ENCODE data around the gene S100PBP.

Gene S100PBP

GRCh38 chr1:32825181-32825580 lies 7.7 kb downstream of the S100PBP start:
- DNase-seq (ENCODE audit: low read depth in 3 of 3), result no peak

GRCh38 chr1:32828341-32828740 lies 10.9 kb downstream of the S100PBP start:
- no peak for DNase-seq (ENCODE audit: low read depth in 3 of 3)

DNA sequence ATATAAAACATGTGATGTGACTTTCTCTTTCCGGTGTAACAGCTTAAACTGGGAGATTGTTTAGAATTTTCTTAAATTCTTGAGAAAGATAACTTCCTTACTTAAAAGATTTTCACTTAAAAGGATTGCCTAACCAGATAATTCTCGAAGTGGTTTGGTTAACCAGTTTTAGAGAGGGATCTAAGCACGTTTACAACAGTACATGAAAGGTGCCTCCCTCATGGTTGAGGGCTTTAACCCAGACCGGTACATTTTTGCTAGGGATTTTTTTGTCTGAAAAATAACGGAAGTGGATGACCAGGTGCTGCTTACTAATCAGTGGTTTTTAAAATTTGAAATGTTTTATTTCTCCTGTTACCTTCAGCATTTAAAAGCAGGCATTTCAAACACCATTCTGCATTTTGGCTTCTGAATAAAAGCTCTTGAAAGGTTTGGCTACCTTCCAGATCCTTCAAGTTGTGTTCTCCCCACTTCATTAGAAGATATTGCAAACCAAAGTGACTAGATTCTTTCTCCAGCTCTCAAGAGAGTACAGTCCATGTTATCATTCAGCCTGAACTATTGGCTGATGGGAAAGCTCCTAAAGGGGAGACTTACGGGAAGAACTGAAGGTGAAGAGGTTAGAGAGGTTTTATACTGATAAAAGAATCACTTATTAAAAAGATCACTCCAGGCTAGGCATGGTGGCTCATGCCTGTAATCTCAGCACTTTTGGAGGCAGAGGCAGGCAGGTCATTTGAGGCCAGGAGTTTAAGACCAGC lies 12.8 kb downstream of the S100PBP start:
- DNase-seq (ENCODE audit: low read depth in 3 of 3), result no peak

DNA sequence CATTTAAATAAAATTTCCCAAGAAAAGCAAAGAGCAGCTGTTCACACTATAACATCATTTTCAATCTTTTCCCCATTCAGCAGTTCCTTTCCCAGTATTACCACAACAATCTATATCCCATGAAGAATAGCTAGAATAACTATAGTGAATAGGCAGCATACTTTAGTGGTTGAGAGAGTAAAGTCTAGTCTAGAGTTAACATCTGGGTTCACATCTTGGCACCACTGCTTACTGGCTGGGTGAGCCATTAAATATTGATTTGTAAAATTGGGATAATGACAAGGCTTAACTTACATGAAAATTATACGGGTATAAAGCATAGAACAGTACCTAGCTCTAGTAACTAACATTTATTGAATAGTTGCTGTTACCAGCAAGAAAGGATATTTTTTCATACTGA lies 14.4 kb downstream of the S100PBP start:
- DNase-seq (ENCODE audit: low read depth in 3 of 3), result no peak

DNA sequence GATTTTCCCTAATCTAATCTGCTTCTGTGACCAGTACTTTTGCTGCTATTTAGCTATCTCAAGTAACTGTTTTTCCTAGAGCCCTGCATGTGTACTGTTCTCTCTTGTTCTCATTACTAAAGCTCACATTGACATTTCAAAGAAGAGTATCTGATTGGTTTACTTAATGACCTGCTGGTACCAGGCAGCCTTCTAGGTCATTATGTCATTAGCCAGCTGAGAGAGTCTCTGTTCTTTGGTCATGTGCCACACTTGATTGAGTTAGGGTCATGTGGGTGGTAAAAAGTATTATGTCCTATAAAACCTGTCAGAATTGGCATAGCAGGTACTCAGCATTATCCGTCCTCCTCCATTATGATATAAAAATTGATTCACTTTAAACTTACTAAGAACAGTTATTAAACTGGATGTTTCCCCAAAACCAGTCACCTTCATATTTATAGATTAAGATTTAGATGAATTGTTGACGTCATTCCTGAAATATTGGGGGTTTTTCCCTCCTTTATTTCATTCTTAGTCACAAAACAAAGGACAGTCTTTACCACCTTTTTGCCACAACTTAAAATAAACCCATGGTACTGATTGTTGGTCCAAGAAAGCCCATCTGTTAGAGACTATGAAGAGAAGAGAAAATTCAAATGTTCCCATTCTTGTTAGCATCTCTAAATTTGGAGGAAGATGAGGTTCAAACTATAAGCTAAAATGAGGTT lies 31.1 kb downstream of the S100PBP start:
- no peak for DNase-seq (ENCODE audit: low read depth in 3 of 3)

DNA sequence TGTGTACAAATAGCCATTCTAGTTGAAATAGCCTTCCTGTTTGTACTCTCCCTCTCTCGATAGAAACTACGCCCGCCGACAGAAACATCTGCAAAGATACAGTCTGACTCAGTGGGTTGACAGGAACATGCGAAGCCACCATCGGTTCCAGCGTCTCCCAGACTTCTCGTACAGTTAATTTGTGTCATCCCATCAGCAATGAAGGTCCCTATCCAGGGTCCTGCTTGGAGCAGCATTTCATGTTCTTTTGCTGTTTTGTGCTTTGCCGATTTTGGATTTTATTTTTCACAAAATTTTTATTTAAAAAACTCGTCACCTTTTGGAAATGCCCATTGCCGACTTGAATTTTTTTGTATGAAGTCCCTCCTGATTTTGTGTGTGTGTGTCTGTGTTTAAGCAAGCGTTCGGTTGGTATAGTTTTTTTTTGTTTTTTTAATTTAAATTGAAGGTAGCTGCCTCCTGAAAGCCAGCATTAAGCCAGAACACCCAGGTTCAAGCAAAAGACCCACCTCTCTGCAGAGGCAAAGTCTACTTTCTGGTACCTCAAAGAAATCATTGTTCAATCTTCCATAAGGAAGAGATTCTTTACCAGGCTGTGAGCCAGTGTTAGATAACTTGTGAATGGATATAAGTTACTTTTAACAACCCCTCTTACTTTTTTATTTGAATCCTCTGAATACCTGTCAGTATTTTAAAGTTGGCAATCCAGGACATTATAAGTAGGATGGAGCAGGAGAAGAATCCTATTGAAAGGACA lies 38.6 kb downstream of the S100PBP start:
- DNase-seq (ENCODE audit: low read depth in 3 of 3), result no peak

- DNase-seq (ENCODE audit: low read depth in 3 of 3), result no peak
Measured at GRCh38 chr1:32858136-32858535, 40.7 kb downstream of the S100PBP start.

DNA sequence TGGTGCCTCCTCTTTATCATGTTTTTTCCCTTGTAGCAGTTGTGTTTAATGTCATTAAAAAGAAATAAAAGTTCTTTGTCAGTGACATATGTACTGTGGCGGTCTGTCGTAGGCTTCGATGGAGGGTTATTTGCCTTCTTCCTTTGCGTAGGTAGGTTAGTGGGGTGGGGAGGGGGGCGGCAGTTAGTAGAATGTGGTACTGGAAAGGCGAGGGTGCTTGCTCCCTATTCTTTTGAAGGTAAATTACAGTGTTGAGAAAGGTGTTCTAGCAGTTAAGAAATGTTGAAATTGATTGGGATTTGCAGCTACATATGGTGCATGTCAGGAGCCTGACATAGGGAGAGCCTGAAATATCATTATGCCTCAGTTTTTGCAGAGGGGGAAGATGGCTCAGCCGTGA lies 41.3 kb downstream of the S100PBP start:
- DNase-seq (ENCODE audit: low read depth in 3 of 3), result no peak

DNA sequence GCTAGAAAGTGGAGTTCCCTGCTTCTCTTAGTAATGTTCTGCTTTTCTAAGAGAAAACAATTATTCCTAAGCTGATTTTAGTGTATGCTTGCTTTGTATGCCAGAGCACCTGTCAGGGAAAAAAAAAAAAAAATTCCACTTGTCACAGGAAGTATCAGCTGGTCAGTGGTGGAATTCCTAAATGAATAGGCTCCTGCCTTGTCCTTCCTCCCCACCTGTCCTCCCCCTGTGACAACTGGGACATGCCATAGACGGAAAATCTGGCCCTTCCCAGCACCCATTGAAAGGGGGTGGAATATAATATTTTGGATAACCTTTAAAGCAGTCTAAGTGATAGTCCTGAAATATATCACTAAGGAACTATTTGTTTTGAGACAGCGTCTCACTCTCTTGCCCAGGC lies 42.5 kb downstream of the S100PBP start:
- DNase-seq (ENCODE audit: low read depth in 3 of 3), result no peak

GRCh38 chr1:32860566-32860965 lies 43.1 kb downstream of the S100PBP start:
- no peak for DNase-seq (ENCODE audit: low read depth in 3 of 3)

DNA sequence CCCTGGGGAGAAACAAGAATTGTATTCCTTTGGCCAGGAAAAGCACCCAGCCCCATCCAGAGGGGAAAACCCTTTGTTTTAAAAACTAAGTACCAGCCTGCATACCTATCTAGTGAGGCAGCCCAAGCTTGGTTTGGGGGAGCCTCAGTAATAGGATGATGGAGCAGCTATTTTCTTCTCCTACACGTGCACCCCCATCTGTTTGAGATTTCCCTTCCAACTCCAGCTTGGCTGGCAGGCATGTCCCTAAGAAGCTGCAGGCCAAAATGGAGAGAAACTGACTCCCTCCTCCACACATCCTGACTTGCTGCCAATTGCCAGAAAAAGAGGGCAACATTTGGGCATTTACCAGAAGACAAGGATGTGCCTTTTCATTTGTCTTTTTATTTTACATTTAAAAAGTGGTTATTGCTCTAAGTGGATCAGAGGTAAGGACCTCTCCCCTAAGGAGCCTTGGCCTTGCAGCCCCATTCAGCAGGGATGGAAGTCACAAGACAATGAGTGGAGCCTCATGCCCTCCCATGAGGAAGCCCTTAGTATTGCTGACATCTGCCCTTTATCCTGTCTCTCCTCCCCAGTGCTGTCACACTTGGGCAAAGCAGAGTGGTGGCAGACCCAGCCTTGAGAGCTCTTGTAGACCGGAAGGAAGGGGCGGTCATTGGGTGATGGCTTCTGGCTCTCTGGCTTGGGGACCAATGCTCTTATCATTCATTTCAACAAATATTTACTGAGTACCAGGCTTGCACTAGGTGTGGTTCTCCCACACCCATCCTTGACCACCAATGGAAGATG lies 44.6 kb downstream of the S100PBP start:
- DNase-seq (ENCODE audit: low read depth in 3 of 3), result no peak

DNA sequence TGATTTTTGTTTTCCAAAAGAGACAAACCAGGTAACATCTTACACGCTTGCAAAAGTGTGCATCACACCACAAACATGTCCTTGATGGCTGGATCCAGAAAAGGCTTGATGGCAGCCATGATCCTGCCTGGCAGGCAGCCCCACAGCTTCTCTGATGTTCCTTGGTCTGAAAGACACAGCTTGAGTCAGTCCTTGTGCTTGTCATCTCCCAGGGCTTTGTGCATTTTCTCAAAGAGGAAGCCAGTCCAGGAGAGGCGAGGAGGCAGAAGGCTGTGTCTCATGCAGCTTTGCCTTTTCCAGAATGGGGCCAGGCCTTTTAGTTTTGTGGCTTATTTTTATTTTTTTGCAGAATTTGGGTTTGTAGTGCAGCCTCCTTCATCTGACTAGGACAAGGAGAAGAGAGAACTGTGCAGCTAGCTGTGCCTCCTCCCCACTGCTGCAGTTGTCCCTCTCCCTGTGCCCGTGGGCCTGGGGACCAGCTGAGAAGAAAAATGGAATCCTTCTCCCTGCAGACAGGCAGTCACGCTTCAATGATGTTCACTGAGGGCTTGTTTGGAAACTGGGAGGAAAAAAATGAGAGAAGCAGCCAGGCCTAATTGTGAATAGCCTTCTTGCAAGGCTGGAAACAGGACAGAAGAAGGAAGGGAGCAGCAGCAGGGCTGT lies 45.9 kb downstream of the S100PBP start:
- DNase-seq (ENCODE audit: low read depth in 3 of 3), result no peak

DNA sequence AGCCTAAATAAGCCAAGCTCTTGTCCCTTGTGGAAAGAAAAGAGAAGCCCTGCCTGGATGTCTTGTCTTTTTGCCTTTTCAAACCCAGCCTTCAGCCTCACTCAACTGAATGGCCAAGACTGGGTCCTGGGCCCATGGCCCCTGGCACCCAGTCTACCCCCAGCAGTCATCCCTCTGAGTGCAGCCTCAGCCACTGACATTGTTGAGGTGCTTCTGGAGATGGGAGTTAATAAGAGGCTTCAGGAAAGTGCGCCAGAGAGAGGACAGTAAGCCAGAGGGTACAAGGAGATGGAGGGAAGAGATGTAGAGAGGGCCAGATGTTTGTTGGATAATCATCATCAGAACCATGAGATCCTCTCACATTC lies 46.4 kb downstream of the S100PBP start:
- DNase-seq (ENCODE audit: low read depth in 3 of 3), result no peak

GRCh38 chr1:32864375-32865019 lies 47.0 kb downstream of the S100PBP start:
- no peak for DNase-seq (ENCODE audit: low read depth in 3 of 3)

GRCh38 chr1:32865639-32866405 lies 48.4 kb downstream of the S100PBP start:
- no peak for DNase-seq (ENCODE audit: low read depth in 3 of 3)

DNA sequence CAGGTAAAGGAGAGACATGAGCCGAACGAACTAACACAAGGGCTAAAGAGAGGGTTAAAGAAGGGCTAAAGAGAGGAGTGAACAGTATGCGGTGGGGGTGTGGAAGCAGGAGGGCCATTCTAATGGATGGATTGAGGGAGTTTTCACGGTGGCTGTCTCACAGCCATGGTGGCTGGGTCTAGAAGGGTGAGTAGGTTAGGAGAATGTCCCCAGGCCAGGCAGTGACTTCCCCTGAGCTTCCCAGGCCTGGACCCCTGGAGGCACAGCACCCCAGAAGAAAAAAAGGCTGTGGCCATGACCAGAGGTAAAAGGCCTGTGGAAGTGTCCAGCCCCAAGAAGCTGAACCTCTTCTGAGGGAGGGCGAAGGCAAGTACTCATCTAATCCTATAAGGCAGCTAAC lies 49.7 kb downstream of the S100PBP start:
- no peak for DNase-seq (ENCODE audit: low read depth in 3 of 3)

- no peak for DNase-seq (ENCODE audit: low read depth in 3 of 3)
Measured at GRCh38 chr1:32867671-32868070, 50.2 kb downstream of the S100PBP start.

GRCh38 chr1:32868085-32868484 lies 50.6 kb downstream of the S100PBP start:
- DNase-seq (ENCODE audit: low read depth in 3 of 3), result no peak

GRCh38 chr1:32868806-32869455 lies 51.5 kb downstream of the S100PBP start:
- no peak for DNase-seq (ENCODE audit: low read depth in 3 of 3)
